ENCODE measurements around the gene CACNA1S. TPM values are rescaled to one million over a fixed set of nuclear protein-coding genes. Genes with fewer than 3 reads are reported as not detected.

The CACNA1S gene
- total RNA-seq, 1 experiment from 2014 or later, result not detected

- H2BK12ac ChIP-seq (ENCODE audit: insufficient read length, low read depth, low read length), result no peak overlapping the region
- no peak overlapping the region for H2BK5ac ChIP-seq (ENCODE audit: insufficient read length, low read length)
- H3K27ac Mint-ChIP-seq, result peak overlapping the region in 1 of 3 experiments; percentile 26; a peak in 2 of 7 replicates
Measured at GRCh38 chr1:201009962-201010645, 102.1 kb downstream of the CACNA1S start.

More at GRCh38 chr1:201009962-201010645, 102.1 kb downstream of the CACNA1S start:
- Histone ChIP-seq H3K4ac (ENCODE audit: low read depth, low read length) (no peak overlapping the region), H3K79me1 (ENCODE audit: insufficient read depth, low read depth, low read length, poor library complexity, severe bottlenecking) (no peaks in the 10 kb centered on the region), H4K8ac (replicated peaks; ENCODE audit: insufficient read length, low read depth, low read length) (no peak overlapping the region), H3K79me2 (ENCODE audit: insufficient read depth, low read length) (peaks cover 1% of the 10 kb centered on the region; the same call in 1 of the 2 replicates), H3T11ph (ENCODE audit: low read length) (no peak overlapping the region), H3K14ac (ENCODE audit: insufficient read depth, low read length) (peak overlapping the region; percentile 46; the same call in 1 of the 2 replicates), H3K9ac (ENCODE audit: extremely low read depth, insufficient read length, low read length) (no peak overlapping the region), H3K23ac (ENCODE audit: insufficient read length, low read depth, low read length) (no peak overlapping the region), H2AFZ (ENCODE audit: low read length) (no peak overlapping the region), H3K23me2 (ENCODE audit: insufficient read length, low read depth, low read length, poor library complexity, severe bottlenecking) (no peaks in the 10 kb centered on the region), H4K91ac (ENCODE audit: insufficient read length, low read depth, low read length) (no peak overlapping the region), H2AK5ac (ENCODE audit: insufficient read length, low read length) (no peak overlapping the region), H3K56ac (ENCODE audit: insufficient read length, low read depth, low read length) (no peak overlapping the region), H3K27me3 (ENCODE audit: insufficient read depth, low read length) (no peaks in the 10 kb centered on the region), H2BK20ac (ENCODE audit: low read depth, low read length, poor library complexity, severe bottlenecking) (no peak overlapping the region), H4K20me1 (ENCODE audit: control insufficient read depth, insufficient read depth, insufficient read length) (no peaks in the 10 kb centered on the region), H3K27ac (ENCODE audit: insufficient read length, low read depth, low read length) (no peak overlapping the region), H2BK15ac (ENCODE audit: low read depth, low read length) (no peak overlapping the region), H3K4me1 (ENCODE audit: insufficient read depth, low read length) (0 out of 2 replicates have a peak, but pooled peaks cover 3% of the 10 kb centered on the region), H4K5ac (ENCODE audit: insufficient read length, low read depth, low read length) (no peak overlapping the region), H3K18ac (ENCODE audit: insufficient read length, low read depth, low read length) (peak overlapping the region; percentile 53), H3K9me3 (ENCODE audit: control insufficient read depth, low read depth, low read length) (no peaks in the 10 kb centered on the region), H2BK120ac (ENCODE audit: low read depth, low read length, poor library complexity, severe bottlenecking) (no peak overlapping the region), H3K4me2 (ENCODE audit: insufficient read depth, insufficient read length, low read length) (no peak overlapping the region)
- DNase-seq, result peak; percentile 54
- TF ChIP-seq CTCF (conservative IDR thresholded peaks at IDR 0.05), result no peak
- no peak overlapping the region for H3K4me3 Mint-ChIP-seq
- WGBS (ENCODE audit: extremely low coverage, insufficient read length, low lambda C conversion rate), result no CpG with 5 or more reads among the region's 11 CpGs
- H3K4me1 Mint-ChIP-seq, result peaks cover 22 to 24% of the 10 kb centered on the region in 2 experiments
- H3K9me3 Mint-ChIP-seq, result no peaks in the 10 kb centered on the region
- H3K36me3 Mint-ChIP-seq (ENCODE audit: insufficient read depth in 1 of 3, low read depth in 3 of 3), result peaks cover 0 to 2% (median 0%) of the 10 kb centered on the region in 3 experiments; a peak in 2 of 7 replicates
- no peaks in the 10 kb centered on the region; the same call in 1 of the 2 replicates for H3K27me3 Mint-ChIP-seq (ENCODE audit: low read depth)

All from H9 (cell line).